ENCODE data around the gene ABCC4.

ABCC4 gene

DNA sequence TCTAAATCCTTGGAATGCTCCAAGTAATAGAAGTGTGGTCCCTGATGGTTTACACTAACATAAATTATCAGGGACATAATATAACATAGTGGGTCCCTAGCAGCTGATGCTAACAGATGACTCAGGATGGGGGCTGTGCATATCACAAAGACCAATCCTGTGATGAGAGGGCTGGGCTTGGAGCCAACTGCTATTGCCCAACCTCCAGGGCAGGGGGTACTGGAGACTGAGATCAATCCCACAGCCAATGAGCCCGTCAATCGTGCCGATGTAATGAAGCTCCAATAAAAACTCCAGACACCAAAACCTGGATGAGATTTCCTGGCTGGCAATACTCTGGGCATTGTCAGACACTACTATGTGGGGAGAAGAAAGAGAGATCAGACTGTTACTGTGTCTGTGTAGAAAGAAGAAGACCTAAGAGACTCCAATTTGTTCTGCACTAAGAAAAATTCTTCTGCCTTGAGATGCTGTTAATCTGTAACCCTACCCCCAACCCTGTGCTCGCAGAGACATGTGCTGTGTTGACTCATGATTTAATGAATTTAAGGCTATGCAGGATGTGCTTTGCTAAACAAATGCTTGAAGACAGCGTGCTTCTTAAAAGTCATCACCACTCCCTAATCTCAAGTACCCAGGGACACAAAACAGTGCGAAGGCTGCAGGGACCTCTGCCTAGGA, 33.4 kb downstream of the ABCC4 start:
- no peak overlapping the region; the same call in 1 of the 2 replicates for H3K4me3 ChIP-seq (replicated peaks; ENCODE audit: low read depth, low read length)
- DNase-seq (ENCODE audit: extremely low read depth, low read depth) = peak; percentile 78
- TF ChIP-seq, protein P1, sequence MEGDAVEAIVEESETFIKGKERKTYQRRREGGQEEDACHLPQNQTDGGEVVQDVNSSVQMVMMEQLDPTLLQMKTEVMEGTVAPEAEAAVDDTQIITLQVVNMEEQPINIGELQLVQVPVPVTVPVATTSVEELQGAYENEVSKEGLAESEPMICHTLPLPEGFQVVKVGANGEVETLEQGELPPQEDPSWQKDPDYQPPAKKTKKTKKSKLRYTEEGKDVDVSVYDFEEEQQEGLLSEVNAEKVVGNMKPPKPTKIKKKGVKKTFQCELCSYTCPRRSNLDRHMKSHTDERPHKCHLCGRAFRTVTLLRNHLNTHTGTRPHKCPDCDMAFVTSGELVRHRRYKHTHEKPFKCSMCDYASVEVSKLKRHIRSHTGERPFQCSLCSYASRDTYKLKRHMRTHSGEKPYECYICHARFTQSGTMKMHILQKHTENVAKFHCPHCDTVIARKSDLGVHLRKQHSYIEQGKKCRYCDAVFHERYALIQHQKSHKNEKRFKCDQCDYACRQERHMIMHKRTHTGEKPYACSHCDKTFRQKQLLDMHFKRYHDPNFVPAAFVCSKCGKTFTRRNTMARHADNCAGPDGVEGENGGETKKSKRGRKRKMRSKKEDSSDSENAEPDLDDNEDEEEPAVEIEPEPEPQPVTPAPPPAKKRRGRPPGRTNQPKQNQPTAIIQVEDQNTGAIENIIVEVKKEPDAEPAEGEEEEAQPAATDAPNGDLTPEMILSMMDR (IDR thresholded peaks at IDR 0.05; ENCODE audit: low read depth, low read length, missing control alignments) = no peak

DNA sequence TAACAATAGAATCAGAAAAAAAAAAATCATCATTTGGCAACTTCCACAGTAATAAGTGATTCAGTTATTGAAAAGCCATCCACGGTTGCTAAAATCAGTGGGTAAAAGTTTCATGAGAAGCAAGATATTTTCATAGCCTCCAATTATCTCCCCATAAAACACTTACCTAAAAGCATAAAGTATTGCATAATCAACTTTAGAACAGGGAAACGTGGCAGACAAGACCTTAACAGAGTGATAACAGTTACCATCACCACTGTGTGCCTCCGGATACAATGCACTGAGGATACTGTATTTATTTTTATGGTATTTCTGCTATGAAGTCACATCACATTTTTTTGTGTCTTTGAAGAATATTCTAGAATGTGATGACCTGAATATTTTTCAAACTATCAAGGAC, 37.0 kb downstream of the ABCC4 start:
- TF ChIP-seq, protein P1 (IDR thresholded peaks at IDR 0.05; ENCODE audit: low read depth, low read length, missing control alignments) = no peak

DNA sequence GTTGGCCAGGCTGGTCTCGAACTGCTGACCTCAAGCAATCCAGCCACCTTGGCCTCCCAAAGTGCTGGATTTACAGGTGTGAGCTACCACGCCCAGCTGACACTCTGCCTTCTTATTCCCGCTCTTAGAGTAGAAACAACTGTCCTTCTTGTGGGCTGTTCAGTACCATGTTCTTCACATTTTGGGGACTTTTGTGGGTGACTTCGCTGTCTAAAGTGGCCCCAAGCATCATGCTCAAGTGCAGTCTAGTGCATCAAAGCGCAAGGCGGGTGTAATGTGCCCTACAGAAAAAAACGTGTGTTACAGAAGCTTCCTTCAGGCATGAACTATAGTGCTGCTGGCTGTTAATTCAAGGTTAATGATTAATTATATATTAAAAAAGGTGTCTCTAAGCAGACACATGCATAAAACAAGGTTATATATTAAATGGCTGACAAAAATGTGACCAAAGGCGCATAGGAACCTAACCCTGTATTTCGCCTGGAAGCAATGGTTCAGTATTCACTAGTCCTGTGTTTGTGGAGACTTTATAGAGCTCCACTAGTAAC, 38.3 kb downstream of the ABCC4 start:
- H3K4me3 ChIP-seq (replicated peaks; ENCODE audit: low read depth, low read length) = no peak overlapping the region
- TF ChIP-seq, protein P1 (IDR thresholded peaks at IDR 0.05; ENCODE audit: low read depth, low read length, missing control alignments) = no peak
- DNase-seq (ENCODE audit: extremely low read depth, low read depth) = no peak

More for the DNA sequence above, 37.0 kb downstream of the ABCC4 start:
- no peak overlapping the region for H3K4me3 ChIP-seq (replicated peaks; ENCODE audit: low read depth, low read length)
- DNase-seq (ENCODE audit: extremely low read depth, low read depth) = no peak

DNA sequence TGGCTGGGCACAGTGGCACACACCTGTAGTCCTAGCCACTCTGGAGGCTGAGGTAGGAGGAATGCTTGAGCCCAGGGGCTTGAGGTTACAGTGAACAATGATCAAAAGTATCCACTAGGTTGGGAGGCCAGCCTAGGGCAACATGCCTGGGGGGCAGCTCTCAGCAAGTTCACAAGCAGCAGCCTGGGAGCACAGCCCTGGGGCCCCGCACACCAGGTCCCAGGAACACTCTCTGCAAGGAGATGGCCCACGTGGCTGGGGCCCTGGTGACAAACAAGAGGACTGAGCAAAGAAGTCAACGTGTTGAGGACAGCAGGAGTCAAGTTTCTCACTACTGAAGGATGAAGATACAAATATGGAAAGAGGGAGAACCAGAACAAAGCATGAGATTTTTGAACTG, 39.3 kb downstream of the ABCC4 start:
- no peak for DNase-seq (ENCODE audit: extremely low read depth, low read depth)
- TF ChIP-seq, protein P1 (IDR thresholded peaks at IDR 0.05; ENCODE audit: low read depth, low read length, missing control alignments) = no peak
- no peak overlapping the region for H3K4me3 ChIP-seq (replicated peaks; ENCODE audit: low read depth, low read length)

DNA sequence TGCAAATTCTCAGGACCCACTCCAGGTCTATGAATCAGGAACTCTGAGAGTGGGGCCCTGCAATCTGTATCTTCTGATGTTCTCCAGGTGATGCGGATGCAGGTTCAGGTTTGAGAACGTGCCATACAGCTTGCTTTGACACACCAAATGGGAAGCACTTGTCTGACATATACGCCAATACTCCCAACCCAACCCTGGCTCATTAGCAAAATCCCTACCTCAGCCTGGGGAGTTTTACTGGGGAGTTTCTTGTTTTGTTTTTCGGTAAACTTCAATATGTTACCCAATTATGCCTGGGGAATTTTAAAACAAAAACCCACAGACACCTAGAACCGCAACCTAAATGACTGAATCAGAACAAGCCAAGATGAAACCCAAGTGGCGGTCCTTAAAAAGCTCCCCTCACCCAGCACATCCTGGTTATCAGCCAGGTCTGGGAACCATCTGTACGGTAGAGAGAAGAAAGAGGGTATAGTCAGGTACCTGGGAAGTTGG, 41.2 kb downstream of the ABCC4 start:
- DNase-seq (ENCODE audit: extremely low read depth, low read depth) = no peak
- TF ChIP-seq, protein P1 (IDR thresholded peaks at IDR 0.05; ENCODE audit: low read depth, low read length, missing control alignments) = no peak
- H3K4me3 ChIP-seq (replicated peaks; ENCODE audit: low read depth, low read length) = no peak overlapping the region

DNA sequence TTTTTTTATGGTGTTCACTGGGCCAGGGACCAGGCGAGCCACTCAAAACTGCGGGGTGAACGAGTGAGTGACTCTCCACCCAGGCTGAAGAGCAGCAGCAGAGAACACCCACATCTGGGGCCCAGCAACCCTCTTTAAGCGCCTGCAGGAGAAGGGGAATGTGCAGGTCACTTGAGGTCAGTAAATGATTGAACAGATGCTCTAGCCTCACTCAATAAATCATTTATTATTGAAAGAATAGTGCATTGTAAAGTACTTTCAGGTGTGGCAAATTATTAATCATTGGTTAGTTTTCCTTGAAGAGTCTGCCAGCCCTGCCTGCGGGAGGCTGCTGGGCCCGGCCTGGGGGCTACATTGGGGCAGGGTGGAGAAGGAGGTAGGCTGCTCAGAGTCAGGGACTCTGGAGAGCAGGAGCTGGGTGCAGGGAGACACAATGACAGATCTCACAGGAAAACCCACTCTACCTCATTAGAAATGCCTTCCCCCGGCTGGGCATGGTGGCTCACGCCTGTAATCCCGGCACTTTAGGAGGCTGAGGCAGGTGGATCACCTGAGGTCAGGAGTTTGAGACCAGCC, 42.5 kb downstream of the ABCC4 start:
- no peak for DNase-seq (ENCODE audit: extremely low read depth, low read depth)
- no peak overlapping the region for H3K4me3 ChIP-seq (replicated peaks; ENCODE audit: low read depth, low read length)
- TF ChIP-seq, protein P1 (IDR thresholded peaks at IDR 0.05; ENCODE audit: low read depth, low read length, missing control alignments) = no peak
